ENCODE results near the gene ENPP5.
"Not testable (repeated sequence)": the region's sequence is repeated elsewhere in the genome, so short reads cannot be mapped to it uniquely, and the experiment has no call there.

DNA sequence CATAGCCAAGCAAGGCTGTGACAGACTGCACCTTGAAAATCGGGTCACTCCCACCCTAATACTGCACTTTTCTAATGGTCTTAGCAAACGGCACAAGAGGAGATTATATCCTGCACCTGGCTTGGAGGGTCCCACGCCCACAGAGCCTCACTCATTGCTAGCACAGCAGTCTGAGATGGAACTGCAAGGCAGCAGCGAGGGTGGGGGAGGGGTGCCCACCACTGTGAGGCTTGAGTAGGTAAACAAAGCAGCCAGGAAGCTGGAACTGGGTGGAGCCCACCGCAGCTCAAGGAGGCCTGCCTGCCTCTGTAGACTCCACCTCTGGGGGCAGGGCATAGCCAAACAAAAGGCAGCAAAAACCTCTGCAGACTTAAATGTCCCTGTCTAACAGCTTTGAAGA lies 51.1 kb downstream of the ENPP5 start:
- not testable (repeated sequence) for TF ChIP-seq CTCF (IDR thresholded peaks at IDR 0.05; ENCODE audit: insufficient read depth, low read depth, low read length); EZH2 (IDR thresholded peaks at IDR 0.05; ENCODE audit: insufficient read depth, low read length)
